GM12801 (cell line): ENCODE measurements around the gene ERCC4.

Experiments
- TF ChIP-seq, protein P1 (sequence below): IDR thresholded peaks from one replicate; pipeline ENCODE4 v1.5.1; 2011; ENCODE audit warnings: control low read depth; ENCODE audit not compliant: insufficient read length; ENCODE audit errors: extremely low read depth

Gene ERCC4

DNA sequence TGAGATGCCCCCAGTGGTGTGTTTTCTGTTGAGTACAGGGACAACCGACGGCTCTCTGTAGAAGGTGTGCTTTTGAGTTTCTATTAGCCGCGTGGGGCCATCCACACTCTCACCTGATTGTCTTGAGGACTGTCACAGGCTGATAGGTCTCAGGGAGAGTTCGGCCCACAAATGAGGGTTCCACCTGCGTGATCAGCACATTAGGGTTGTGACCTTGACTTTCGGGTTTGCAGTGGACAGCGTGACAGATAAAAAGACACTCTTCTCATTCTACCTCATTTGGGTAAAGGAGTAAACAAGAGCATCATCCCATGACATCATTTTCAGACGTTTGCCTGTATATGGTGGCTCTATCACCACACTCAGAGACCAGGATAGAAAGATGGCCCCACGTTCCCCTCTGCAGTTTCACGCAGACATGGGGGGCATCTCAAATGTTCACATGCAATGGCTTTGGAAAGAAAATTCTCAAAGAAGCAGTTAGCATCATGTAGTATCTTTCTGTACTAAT is 76.9 kb downstream of the ERCC4 start:
- TF ChIP-seq, protein P1, sequence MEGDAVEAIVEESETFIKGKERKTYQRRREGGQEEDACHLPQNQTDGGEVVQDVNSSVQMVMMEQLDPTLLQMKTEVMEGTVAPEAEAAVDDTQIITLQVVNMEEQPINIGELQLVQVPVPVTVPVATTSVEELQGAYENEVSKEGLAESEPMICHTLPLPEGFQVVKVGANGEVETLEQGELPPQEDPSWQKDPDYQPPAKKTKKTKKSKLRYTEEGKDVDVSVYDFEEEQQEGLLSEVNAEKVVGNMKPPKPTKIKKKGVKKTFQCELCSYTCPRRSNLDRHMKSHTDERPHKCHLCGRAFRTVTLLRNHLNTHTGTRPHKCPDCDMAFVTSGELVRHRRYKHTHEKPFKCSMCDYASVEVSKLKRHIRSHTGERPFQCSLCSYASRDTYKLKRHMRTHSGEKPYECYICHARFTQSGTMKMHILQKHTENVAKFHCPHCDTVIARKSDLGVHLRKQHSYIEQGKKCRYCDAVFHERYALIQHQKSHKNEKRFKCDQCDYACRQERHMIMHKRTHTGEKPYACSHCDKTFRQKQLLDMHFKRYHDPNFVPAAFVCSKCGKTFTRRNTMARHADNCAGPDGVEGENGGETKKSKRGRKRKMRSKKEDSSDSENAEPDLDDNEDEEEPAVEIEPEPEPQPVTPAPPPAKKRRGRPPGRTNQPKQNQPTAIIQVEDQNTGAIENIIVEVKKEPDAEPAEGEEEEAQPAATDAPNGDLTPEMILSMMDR, result no peak

DNA sequence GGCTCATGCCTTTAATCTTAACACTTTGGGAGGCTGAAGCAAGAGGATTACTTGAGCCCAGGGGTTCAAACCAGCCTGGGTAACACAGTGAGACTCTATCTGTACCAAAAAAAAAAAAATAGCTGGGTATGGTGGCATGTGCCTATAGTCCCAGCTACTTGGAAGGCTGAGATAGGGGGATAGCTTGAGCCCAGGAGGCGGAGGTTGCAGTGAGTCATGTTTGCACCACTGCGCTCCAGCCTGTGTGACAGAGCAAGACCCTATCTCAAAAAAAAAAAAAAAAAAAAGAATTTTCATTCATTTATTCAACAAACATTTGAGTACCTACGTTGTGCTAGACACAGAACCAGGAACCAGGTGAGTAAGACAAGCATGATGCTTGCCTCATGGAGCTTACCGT is 77.6 kb downstream of the ERCC4 start:
- TF ChIP-seq, protein P1, result no peak

DNA sequence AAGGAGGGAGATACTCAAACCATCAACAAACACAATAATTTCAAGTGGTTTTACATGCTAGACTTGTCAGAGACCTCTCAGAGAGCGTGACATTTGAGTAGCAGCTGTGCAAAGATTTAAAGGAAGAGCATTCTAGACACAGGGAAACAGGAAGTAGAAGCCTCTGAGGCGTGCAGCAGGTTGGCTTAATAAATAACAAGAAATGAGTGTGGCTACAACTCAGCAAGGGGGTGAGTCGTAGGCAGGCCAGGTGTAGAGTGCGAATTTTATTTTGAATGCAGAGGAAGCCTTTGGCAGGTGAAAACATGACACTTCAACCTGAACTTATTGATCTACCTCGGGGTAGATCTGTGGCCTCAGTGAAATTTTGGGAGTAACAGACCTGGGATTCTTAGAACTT is 78.0 kb downstream of the ERCC4 start:
- TF ChIP-seq, protein P1, result no peak

DNA sequence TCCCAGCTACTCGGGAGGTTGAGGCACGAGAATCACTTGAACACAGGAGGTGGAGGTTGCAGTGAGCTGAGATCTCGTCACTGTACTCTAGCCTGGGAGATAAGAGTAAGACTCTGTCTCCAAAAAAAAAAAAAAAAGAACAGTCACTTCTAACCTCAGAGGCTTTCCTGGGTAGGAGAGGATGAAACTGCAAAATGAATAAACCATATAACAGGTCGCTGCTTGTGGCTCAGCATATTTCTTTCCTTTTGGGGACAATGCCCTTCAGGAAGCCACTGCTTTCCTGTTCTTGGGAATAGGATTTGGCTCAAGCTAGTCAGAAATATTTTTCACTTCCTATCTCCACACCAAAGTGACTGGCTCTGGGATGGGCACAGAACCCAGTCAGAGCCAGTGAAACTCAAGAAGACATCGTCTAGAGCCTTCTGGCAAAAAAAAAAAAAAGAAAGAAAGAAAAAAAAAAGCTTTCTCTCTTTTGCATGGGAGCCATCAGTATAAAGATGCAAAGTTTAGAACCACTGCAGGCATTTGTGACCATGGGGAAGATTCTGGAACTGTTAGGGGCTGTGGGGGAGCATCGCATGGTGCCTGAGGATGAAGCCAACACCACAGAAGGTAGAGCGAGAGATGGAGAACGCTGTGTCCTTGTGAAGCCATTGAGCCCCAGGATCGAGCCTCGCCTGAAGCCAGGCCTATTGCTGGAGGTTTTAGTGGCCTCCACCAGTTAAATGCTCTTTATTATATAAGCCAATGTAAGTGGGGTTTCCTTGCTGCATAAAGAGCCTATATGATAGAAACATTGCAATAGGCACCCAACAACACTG is 79.3 kb downstream of the ERCC4 start:
- TF ChIP-seq, protein P1, result no peak

DNA sequence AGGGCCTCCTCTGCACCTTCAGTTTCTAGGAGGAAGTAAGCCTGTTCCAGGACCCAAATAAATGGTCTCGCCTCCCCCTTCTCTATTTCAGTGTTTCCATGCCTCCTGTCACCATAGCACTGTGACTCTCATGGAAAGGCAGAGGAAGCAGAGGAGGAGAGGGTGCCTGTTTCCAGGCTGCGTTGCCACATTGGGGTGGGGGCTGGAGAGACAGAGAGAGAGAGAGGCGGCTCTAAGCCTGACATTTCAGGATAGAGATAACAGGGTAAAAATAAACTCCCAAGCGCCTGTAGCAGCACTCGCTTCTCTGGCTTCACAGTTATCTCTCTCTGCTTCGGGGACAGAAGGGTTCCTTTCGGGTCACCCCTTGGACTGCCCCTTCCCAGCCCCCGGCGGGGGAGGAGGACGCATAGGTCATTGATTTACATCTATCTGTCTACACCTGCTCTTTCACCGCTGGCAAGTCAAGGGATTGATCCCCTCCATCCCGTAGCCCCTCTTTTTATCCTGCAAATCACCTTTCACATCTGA is 80.0 kb downstream of the ERCC4 start:
- TF ChIP-seq, protein P1, result no peak

DNA sequence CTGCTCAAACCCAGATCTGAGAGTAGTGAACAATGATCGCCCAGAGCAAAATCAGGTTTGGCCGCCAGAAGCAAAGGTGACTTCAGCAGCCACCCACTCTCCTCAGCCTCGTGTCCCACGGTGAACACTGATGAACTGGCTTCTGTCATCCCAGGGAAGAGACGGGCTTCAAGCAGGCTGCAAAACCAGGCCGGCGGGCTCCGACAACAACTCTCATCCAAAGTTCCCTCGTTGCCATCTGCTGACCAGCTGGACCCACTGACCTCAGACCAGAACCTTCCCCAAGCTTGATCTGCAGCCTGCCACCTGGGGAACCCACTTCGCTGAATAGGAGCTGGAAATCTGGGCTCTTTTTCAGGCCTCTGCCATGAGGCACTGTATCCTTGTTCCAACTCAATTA is 81.6 kb downstream of the ERCC4 start:
- TF ChIP-seq, protein P1, result no peak
